ENCODE measurements around the gene ZSCAN32.

ZSCAN32 gene

DNA sequence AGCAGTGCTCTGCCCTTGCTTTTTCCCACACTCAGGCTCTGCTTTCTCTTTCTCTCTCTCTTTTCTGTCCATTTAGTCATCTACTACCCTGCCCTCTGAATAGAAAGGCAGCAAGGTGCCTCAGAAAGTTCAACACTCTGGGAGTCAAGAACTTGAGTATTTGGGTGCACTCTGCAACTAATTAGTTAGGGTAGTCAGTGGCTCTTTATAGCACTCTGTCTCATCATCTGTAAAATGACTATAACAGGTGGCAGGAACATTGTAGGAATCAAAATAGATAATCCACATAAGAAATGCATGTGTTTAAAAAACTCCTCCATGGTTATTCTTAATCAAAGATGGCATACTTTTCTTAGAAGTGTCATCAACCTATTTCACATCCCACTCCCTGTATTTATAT is 37.9 kb downstream of the ZSCAN32 start:
- DNase-seq = no peak

DNA sequence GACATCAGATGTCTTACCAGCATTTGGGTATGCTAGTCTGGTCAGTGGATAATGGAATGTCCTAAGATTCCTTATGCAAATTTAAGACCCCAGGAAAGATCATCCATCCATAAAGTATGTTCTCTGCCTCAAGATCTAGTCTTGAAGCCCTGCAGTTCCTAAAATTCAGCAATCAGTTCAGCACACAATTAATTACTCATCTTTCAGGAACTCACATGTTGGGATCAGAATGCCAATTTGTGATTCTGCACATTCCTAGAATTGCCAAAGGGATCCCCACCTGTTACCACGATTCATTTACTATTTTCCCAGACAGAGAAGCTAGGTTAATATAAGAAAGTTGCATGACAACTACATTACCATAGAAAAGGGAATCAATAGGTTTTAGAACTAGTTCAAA is 41.9 kb downstream of the ZSCAN32 start:
- DNase-seq = no peak

- no peak for DNase-seq
Measured at GRCh38 chr16:3356118-3356517, 44.7 kb downstream of the ZSCAN32 start.

DNA sequence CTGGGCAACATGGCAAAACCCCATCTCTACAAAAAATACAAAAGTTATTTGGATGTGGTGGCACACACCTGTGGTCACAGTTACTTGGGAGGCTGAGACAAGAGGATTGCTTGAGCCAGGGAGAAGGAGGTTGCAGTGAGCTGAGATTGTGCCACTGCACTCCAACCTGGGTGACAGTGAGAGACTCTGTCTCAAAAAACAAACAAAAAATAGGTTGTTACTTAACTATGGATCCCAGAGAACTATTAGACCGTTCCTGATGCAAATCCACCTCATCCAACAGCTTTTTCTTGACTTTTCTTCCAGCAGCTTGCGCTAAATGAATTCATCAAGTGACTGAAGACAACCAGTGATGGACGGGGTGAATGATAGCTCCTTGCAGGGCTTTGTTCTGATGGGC is 45.2 kb downstream of the ZSCAN32 start, which contains the start of gene OR2C1:
Gene OR2C1, plus strand, starts transcription at position 301 of the 400 bp plus-strand sequence. Its CDS starts 52 bp downstream, at position 353.
- no peak for DNase-seq

GRCh38 chr16:3349175-3349574 is 51.6 kb downstream of the ZSCAN32 start:
- no peak for DNase-seq

DNA sequence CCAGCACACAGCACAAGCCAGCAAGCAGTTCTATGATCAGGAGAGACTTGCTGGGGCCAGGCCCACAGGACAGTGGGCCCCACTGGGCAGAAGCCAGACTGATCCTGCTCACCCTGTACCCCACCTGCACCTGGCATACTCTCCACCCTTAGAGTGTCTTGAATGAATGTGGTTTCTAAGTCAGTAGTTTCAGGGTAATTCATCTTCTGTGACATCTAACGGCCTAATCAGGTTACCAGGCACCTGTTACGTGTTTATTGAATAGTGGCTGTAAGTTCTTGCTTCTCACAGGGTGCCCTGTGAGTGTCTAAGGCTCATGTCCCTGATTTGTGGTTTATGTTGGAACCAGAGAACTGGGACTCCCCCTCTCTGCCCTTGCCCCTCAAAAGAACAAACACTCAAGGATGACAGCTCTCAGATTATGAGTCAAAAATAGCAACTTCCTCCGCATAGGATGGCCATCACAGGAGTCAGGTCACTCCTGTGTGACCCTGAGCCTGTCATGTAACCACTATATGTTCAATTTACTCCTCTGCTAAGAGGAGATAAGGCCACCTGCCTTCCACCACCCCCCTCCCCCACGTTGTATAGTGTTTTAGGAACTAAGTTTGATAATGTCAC is 52.1 kb downstream of the ZSCAN32 start:
- DNase-seq = no peak

DNA sequence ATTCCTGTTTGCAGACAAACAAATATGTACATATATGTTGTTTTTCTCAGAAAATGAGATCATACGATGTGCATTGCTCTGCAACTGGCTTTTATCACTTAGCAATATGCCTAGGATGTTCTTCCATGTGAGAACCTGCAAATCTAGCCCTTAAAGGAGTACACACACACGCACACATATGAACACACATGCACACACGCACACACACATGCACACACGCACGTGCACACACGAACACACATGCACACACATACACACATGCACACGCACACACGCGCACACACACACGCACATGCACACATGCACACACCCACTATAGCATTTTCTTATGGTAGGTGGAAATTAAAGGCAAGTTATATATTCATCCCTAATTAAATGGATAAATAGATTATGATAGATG is 53.2 kb downstream of the ZSCAN32 start:
- no peak for DNase-seq

DNA sequence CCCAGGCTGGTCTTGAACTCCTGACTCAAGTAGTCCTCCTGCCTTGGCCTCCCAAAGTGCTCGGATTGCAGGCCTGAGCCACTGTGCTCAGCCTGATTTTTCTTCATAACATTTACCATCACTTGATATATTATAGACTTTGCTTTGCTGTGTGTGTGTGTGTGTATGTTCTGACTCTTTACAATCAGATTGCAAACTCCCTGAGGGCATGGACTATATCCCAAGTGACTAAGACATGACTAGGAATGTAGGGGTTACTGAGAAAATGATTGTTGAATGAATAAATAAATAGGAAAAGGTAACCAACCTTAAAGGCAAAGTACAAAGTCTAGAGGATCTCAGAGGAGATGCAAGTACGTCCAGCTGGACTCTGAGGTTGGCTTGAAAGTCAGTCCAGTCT is 54.8 kb downstream of the ZSCAN32 start:
- DNase-seq = no peak

All from right kidney (tissue), 1 donor.